Gastroesophageal sphincter (tissue), 3 donors: ENCODE results near the gene CCNB2.

Experiments
- EP300 ChIP-seq: sonication (generic); formaldehyde crosslinking; IDR thresholded peaks from one replicate; pipeline ENCODE4 v1.6.1; 2017; ENCODE audit warnings: antibody characterized with exemption, mild to moderate bottlenecking
- POLR2A ChIP-seq, 2 donors: fragments of 450-650 bp; IDR thresholded peaks; one replicate each; pipeline ENCODE4 v1.6.1; 2017; ENCODE audit warnings: antibody characterized with exemption in 2 of 2, mild to moderate bottlenecking in 2 of 2, moderate library complexity in 1 of 2
- POLR2AphosphoS5 ChIP-seq: sonication (generic); formaldehyde crosslinking; IDR thresholded peaks from one replicate; pipeline ENCODE4 v1.6.1; 2017; ENCODE audit warnings: antibody characterized with exemption
- TF ChIP-seq, protein P1 (sequence below), 4 experiments: fragments of 200-600 bp in 2 of 4; fragments of 450-650 bp in 2 of 4; sonication (generic) in 1 of 4; IDR thresholded peaks; one replicate each; pipeline ENCODE4 v1.5.1; 2017 to 2019; ENCODE audit warnings: antibody characterized with exemption in 4 of 4, mild to moderate bottlenecking in 2 of 4, moderate library complexity in 2 of 4

DNA sequence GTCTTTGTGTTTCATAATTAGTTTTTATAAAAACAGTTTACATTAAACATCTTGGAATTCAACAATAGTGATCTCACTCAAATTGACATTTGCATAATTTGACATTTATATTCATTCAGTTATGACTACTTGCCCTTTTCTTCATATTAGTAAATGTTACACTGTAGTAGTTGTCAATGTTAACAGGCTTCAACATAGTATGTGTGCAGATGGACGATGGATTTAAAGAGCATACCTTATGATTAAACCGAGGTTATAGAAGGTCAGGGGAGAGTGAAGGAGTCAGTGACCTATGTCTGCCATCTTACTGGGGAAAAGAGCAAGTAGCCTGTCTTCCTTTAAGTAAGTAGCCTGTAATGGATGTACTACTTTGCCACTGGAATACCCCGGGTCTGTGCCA, 8.5 kb upstream of the CCNB2 start:
- TF ChIP-seq, protein P1, sequence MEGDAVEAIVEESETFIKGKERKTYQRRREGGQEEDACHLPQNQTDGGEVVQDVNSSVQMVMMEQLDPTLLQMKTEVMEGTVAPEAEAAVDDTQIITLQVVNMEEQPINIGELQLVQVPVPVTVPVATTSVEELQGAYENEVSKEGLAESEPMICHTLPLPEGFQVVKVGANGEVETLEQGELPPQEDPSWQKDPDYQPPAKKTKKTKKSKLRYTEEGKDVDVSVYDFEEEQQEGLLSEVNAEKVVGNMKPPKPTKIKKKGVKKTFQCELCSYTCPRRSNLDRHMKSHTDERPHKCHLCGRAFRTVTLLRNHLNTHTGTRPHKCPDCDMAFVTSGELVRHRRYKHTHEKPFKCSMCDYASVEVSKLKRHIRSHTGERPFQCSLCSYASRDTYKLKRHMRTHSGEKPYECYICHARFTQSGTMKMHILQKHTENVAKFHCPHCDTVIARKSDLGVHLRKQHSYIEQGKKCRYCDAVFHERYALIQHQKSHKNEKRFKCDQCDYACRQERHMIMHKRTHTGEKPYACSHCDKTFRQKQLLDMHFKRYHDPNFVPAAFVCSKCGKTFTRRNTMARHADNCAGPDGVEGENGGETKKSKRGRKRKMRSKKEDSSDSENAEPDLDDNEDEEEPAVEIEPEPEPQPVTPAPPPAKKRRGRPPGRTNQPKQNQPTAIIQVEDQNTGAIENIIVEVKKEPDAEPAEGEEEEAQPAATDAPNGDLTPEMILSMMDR (IDR thresholded peaks at IDR 0.05): no peak
- TF ChIP-seq POLR2A (IDR thresholded peaks at IDR 0.05) (no peak), EP300 (no peak), POLR2AphosphoS5 (no peak)
